Nephron (organoid): Measurements from ENCODE around the gene TLL2.

Experiments
- H3K27ac Mint-ChIP-seq, 3 experiments: 2 replicates each; pipeline ENCODE4 v1.8.0; 2020; ENCODE audit warnings: mixed read lengths in 3 of 3, mild to moderate bottlenecking in 2 of 3, moderate library complexity in 1 of 3
- H3K27me3 Mint-ChIP-seq: 2 replicates; pipeline ENCODE4 v1.8.0; 2021; ENCODE audit warnings: low read depth, mild to moderate bottlenecking, moderate library complexity, mixed read lengths
- H3K36me3 Mint-ChIP-seq: 2 replicates; pipeline ENCODE4 v1.8.0; 2020; ENCODE audit warnings: low read depth, mixed read lengths
- H3K4me1 Mint-ChIP-seq: 2 replicates; pipeline ENCODE4 v1.8.0; 2020; ENCODE audit warnings: mixed read lengths
- H3K4me3 Mint-ChIP-seq, 3 experiments: 2 replicates each; pipeline ENCODE4 v1.8.0; 2020; ENCODE audit warnings: mild to moderate bottlenecking in 3 of 3, mixed read lengths in 3 of 3, moderate library complexity in 2 of 3
- H3K9me3 Mint-ChIP-seq: 2 replicates; pipeline ENCODE4 v1.8.0; 2020; ENCODE audit warnings: mixed read lengths
- CTCF ChIP-seq, 3 experiments: fragments of 200-600 bp; sonication (generic); IDR thresholded peaks; one replicate each; pipeline ENCODE4 v1.5.0; 2021; ENCODE audit warnings: antibody characterized with exemption in 3 of 3; ENCODE audit not compliant: unreplicated experiment in 3 of 3

Gene TLL2

GRCh38 chr10:96379758-96380157, 134.0 kb downstream of the TLL2 start:
- Mint-ChIP-seq H3K4me3 (no peak overlapping the region), H3K27ac (no peak overlapping the region), H3K9me3 (no peaks in the 10 kb centered on the region), H3K4me1 (peaks cover 9% of the 10 kb centered on the region), H3K27me3 (peaks cover 21% of the 10 kb centered on the region), H3K36me3 (no peaks in the 10 kb centered on the region)
- TF ChIP-seq CTCF (IDR thresholded peaks at IDR 0.05; ENCODE audit: unreplicated experiment in 3 of 3) = no peak

- H3K36me3 Mint-ChIP-seq = no peaks in the 10 kb centered on the region
- H3K4me3 Mint-ChIP-seq = no peak overlapping the region
- no peaks in the 10 kb centered on the region for H3K9me3 Mint-ChIP-seq
- H3K27ac Mint-ChIP-seq = no peak overlapping the region
- H3K4me1 Mint-ChIP-seq = peaks cover 9% of the 10 kb centered on the region
- TF ChIP-seq CTCF (IDR thresholded peaks at IDR 0.05; ENCODE audit: unreplicated experiment in 3 of 3) = no peak
- H3K27me3 Mint-ChIP-seq = peaks cover 23% of the 10 kb centered on the region
These were observed 135.0 kb downstream of the TLL2 start for GRCh38 chr10:96378741-96379140.

GRCh38 chr10:96377816-96378294, 135.9 kb downstream of the TLL2 start:
- Mint-ChIP-seq H3K4me1 (peaks cover 9% of the 10 kb centered on the region), H3K9me3 (no peaks in the 10 kb centered on the region), H3K4me3 (no peak overlapping the region), H3K36me3 (no peaks in the 10 kb centered on the region), H3K27ac (no peak overlapping the region), H3K27me3 (peaks cover 30% of the 10 kb centered on the region)
- no peak for TF ChIP-seq CTCF (IDR thresholded peaks at IDR 0.05; ENCODE audit: unreplicated experiment in 3 of 3)

GRCh38 chr10:96376483-96376882, 137.2 kb downstream of the TLL2 start:
- Mint-ChIP-seq H3K27me3 (peaks cover 34% of the 10 kb centered on the region), H3K36me3 (no peaks in the 10 kb centered on the region), H3K27ac (no peak overlapping the region), H3K9me3 (no peaks in the 10 kb centered on the region), H3K4me1 (peaks cover 9% of the 10 kb centered on the region), H3K4me3 (no peak overlapping the region)
- no peak for TF ChIP-seq CTCF (IDR thresholded peaks at IDR 0.05; ENCODE audit: unreplicated experiment in 3 of 3)

DNA sequence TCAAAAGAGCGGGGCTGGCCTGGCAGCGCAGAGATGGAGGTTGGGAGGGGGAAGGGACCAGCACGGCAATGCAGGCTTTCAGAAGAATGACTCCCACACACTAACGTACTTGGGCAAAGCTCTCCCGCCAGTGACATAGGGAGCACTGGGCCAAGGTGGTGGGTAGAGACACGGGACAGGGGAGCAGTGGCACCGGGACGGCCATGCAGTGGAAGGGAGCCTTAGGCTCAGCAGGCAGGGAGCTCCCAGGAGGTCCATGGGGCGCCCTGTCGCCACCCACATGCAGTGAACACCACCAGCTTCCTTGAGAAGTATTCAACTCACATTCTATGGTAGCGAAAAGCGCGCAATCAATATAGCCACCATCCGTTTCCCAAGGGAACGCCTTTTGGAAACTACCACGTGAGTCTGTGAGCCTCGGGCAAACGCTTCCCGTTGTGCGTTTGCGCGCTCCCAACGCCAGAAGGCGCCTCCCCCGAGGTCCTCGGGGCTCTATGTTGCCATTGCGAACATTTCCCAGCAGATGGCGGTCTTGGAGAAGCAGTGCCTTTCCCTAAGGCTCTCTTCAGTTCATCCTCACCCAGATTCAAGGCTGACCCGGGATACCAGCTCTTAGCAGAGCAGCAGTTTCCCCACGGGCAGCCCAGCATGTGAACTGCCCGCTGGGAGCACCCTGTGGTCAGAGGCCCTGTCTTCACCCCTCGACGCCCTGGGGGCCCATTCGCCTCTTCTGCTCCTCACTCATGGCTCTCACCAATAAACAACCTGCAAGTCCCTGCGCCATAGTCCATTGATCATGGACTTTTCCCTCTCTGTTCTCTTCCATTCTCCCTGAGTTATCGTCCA, 138.5 kb downstream of the TLL2 start:
- peak overlapping the region; percentile 79 to 82 (median 81) for H3K4me3 Mint-ChIP-seq
- TF ChIP-seq CTCF (IDR thresholded peaks at IDR 0.05; ENCODE audit: unreplicated experiment in 3 of 3) = peak; percentile 97 to 99 (median 99)
- H3K9me3 Mint-ChIP-seq = no peaks in the 10 kb centered on the region

GRCh38 chr10:96374639-96374984, 139.1 kb downstream of the TLL2 start:
- peaks cover 9% of the 10 kb centered on the region for H3K4me1 Mint-ChIP-seq
- no peak for TF ChIP-seq CTCF (IDR thresholded peaks at IDR 0.05; ENCODE audit: unreplicated experiment in 3 of 3)
- no peaks in the 10 kb centered on the region for H3K36me3 Mint-ChIP-seq
- H3K4me3 Mint-ChIP-seq = peak overlapping the region; percentile 79 to 82 (median 81)
- no peaks in the 10 kb centered on the region for H3K9me3 Mint-ChIP-seq
- H3K27ac Mint-ChIP-seq = no peak overlapping the region
- peaks cover 37% of the 10 kb centered on the region for H3K27me3 Mint-ChIP-seq

More for the DNA sequence above, 138.5 kb downstream of the TLL2 start:
- no peaks in the 10 kb centered on the region for H3K36me3 Mint-ChIP-seq
- H3K27ac Mint-ChIP-seq = no peak overlapping the region
- H3K4me1 Mint-ChIP-seq = peaks cover 9% of the 10 kb centered on the region
- peaks cover 37% of the 10 kb centered on the region for H3K27me3 Mint-ChIP-seq
